Measurements from ENCODE around the gene SCARB2. TPM values are rescaled to one million over a fixed set of nuclear protein-coding genes. Genes with fewer than 3 reads are reported as not detected.

Gene SCARB2
- total and polyA plus RNA-seq, 2 donors (not counting 3 experiments of a cell fraction or from before 2014, with no cell fraction given): 75.2 to 116 TPM

GRCh38 chr4:76216975-76217814, 3.6 kb upstream of the SCARB2 start:
- no peak overlapping the region for H3K4me2 ChIP-seq (ENCODE audit: insufficient read depth, low read length)
- peaks cover 10% of the 10 kb centered on the region for H3K79me2 ChIP-seq (ENCODE audit: control insufficient read depth, insufficient read depth, low read length)
- no TSS peak for BruUV-seq (replicated peaks)
- no peak overlapping the region for H3K27ac ChIP-seq (ENCODE audit: insufficient read depth, low read depth, low read length)
- no peak overlapping the region for H3K4me3 ChIP-seq (replicated peaks in 1 of 3; ENCODE audit: insufficient read depth in 1 of 3, low read depth in 1 of 3, low read length in 3 of 3)
- no peaks in the 10 kb centered on the region for H4K20me1 ChIP-seq (replicated peaks; ENCODE audit: control insufficient read depth, extremely low read depth, insufficient read depth, low read length)
- TF ChIP-seq MYC (IDR thresholded peaks at IDR 0.05; ENCODE audit: low read depth, low read length) (no peak), JUN (IDR thresholded peaks at IDR 0.05; ENCODE audit: borderline replicate concordance, insufficient read depth, insufficient read length, low read depth) (no peak), GATA2 (IDR thresholded peaks at IDR 0.05; ENCODE audit: insufficient read depth, insufficient read length, low read depth, low read length) (no peak), POLR2A (IDR thresholded peaks at IDR 0.05; ENCODE audit: low read depth, low read length) (no peak), FOS (IDR thresholded peaks at IDR 0.05; ENCODE audit: borderline replicate concordance, insufficient read depth, low read length) (no peak), EZH2 (IDR thresholded peaks at IDR 0.05; ENCODE audit: borderline replicate concordance, low read depth, low read length, severe bottlenecking) (no peak), POLR2AphosphoS5 (IDR thresholded peaks at IDR 0.05; ENCODE audit: insufficient read depth, low read depth, low read length) (no peak)
- TF ChIP-seq, protein P1, sequence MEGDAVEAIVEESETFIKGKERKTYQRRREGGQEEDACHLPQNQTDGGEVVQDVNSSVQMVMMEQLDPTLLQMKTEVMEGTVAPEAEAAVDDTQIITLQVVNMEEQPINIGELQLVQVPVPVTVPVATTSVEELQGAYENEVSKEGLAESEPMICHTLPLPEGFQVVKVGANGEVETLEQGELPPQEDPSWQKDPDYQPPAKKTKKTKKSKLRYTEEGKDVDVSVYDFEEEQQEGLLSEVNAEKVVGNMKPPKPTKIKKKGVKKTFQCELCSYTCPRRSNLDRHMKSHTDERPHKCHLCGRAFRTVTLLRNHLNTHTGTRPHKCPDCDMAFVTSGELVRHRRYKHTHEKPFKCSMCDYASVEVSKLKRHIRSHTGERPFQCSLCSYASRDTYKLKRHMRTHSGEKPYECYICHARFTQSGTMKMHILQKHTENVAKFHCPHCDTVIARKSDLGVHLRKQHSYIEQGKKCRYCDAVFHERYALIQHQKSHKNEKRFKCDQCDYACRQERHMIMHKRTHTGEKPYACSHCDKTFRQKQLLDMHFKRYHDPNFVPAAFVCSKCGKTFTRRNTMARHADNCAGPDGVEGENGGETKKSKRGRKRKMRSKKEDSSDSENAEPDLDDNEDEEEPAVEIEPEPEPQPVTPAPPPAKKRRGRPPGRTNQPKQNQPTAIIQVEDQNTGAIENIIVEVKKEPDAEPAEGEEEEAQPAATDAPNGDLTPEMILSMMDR (IDR thresholded peaks at IDR 0.05; ENCODE audit: extremely low read depth in 1 of 2, insufficient read depth in 1 of 2, low read depth in 1 of 2, low read length in 2 of 2): no peak
- TF ChIP-seq, protein P2, sequence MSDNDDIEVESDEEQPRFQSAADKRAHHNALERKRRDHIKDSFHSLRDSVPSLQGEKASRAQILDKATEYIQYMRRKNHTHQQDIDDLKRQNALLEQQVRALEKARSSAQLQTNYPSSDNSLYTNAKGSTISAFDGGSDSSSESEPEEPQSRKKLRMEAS (IDR thresholded peaks at IDR 0.05; ENCODE audit: insufficient read depth, insufficient read length): no peak
- ChIA-PET CTCF (interaction anchor here (9.1 kb wide), 1 partner anchor 38 kb away, joined by 89 read pairs; no protein-coding TSS in a partner anchor), POLR2A (no interaction called here)
- dilution Hi-C loops (cut with MboI; ENCODE audit: extremely low pct_ligation_motif_present, low sequenced_read_pairs) (no loop called here), intact Hi-C loops (cut with micrococcal nuclease) (no loop called here)
- no peaks in the 10 kb centered on the region for H3K27me3 ChIP-seq (ENCODE audit: control insufficient read depth in 2 of 2, insufficient read depth in 2 of 2, low read length in 2 of 2)
- no peaks in the 10 kb centered on the region for H3K9me3 ChIP-seq (replicated peaks; ENCODE audit: control insufficient read depth, insufficient read depth, low read length)
- no peak overlapping the region for H3K9ac ChIP-seq (replicated peaks; ENCODE audit: extremely low read depth, insufficient read depth, low read length)
- H2AFZ ChIP-seq (ENCODE audit: low read depth, low read length): no peak overlapping the region
- DNase-seq (ENCODE audit: low read depth, low spot score) (no peak), FAIRE-seq (no peak)
- no peaks in the 10 kb centered on the region for H3K36me3 ChIP-seq (ENCODE audit: control insufficient read depth in 2 of 2, extremely low read depth in 1 of 2, insufficient read depth in 2 of 2, low read length in 2 of 2)
- H3K4me1 ChIP-seq (ENCODE audit: control insufficient read depth, extremely low read depth, insufficient read depth, low read length): peaks cover 13% of the 10 kb centered on the region
- no peaks in the 10 kb centered on the region for H3K9me1 ChIP-seq (replicated peaks; ENCODE audit: control insufficient read depth, extremely low read depth, insufficient read depth, low read length)
